HG03520 (cell line): ENCODE results near the gene PHRF1.

Source experiments
- ATAC-seq: cut with Tn5 transposase; IDR thresholded peaks from one replicate; pipeline ENCODE4 v1.9.1; 2021; ENCODE audit warnings: mild to moderate bottlenecking, moderate library complexity; ENCODE audit not compliant: unreplicated experiment

Gene PHRF1

GRCh38 chr11:556662-557256 lies 19.5 kb upstream of the PHRF1 start:
- no peak for ATAC-seq

GRCh38 chr11:557328-558132 lies 18.7 kb upstream of the PHRF1 start:
- no peak for ATAC-seq

GRCh38 chr11:558503-558902 lies 17.8 kb upstream of the PHRF1 start:
- no peak for ATAC-seq

- no peak for ATAC-seq
Measured at GRCh38 chr11:559020-559620, 17.1 kb upstream of the PHRF1 start.

GRCh38 chr11:559712-560304 lies 16.5 kb upstream of the PHRF1 start:
- ATAC-seq: no peak

- peak; percentile 78 for ATAC-seq
Measured at GRCh38 chr11:560305-561147, 15.7 kb upstream of the PHRF1 start, which contains the start of the genes LMNTD2 and RASSF7. Gene LMNTD2, minus strand, starts transcription at chr11:560738. Its CDS starts 22 bp downstream, at chr11:560716. Gene RASSF7, plus strand, starts transcription at chr11:560970. Its CDS starts 799 bp downstream, at chr11:561769.

- peak; percentile 27 for ATAC-seq
Measured at GRCh38 chr11:561148-562003, 14.9 kb upstream of the PHRF1 start.

GRCh38 chr11:562046-562645 lies 14.1 kb upstream of the PHRF1 start:
- no peak for ATAC-seq

GRCh38 chr11:563066-563811 lies 13.0 kb upstream of the PHRF1 start:
- no peak for ATAC-seq

GRCh38 chr11:563812-564578 lies 12.3 kb upstream of the PHRF1 start:
- ATAC-seq: no peak

GRCh38 chr11:565921-566509 lies 10.3 kb upstream of the PHRF1 start:
- ATAC-seq: no peak

- ATAC-seq: no peak
Measured at GRCh38 chr11:567011-567628, 9.2 kb upstream of the PHRF1 start.

GRCh38 chr11:567629-568292 lies 8.5 kb upstream of the PHRF1 start:
- ATAC-seq: no peak

GRCh38 chr11:568306-569157 lies 7.7 kb upstream of the PHRF1 start:
- peak; percentile 83 for ATAC-seq

- no peak for ATAC-seq
Measured at GRCh38 chr11:569158-569885, 6.9 kb upstream of the PHRF1 start.
